GM23338 (cell line): ENCODE results near the gene ZMYM4. TPM values are rescaled to one million over a fixed set of nuclear protein-coding genes. Genes with fewer than 3 reads are reported as not detected.

ENCODE experiments used
- ATAC-seq: fragments of 200-7000 bp; cut with Tn5 transposase; 3 replicates; pipeline ENCODE4 v1.9.1; 2020
- DNase-seq: peaks from one replicate; pipeline ENCODE4 v3.0.0-alpha.2; 2015; ENCODE audit warnings: low spot score
- H2AFZ ChIP-seq: fragments of 200-600 bp; sonication (generic); 2 replicates; pipeline ENCODE4 v1.8.0; 2016; ENCODE audit warnings: antibody characterized with exemption, mild to moderate bottlenecking, moderate library complexity
- H3F3A ChIP-seq: fragments of 200-600 bp; sonication (generic); replicated peaks from 2 replicates; pipeline ENCODE4 v1.8.0; 2017; ENCODE audit warnings: antibody characterized with exemption, mixed run types, low read depth
- H3K27ac ChIP-seq: fragments of 200-600 bp; sonication (generic); 2 replicates; pipeline ENCODE4 v1.6.1; 2016; ENCODE audit warnings: low read depth
- H3K27me3 ChIP-seq: fragments of 200-600 bp; sonication (generic); 2 replicates; pipeline ENCODE4 v1.8.0; 2016; ENCODE audit warnings: mild to moderate bottlenecking, mixed run types, moderate library complexity; ENCODE audit not compliant: insufficient read depth
- H3K36me3 ChIP-seq: fragments of 200-600 bp; sonication (generic); 2 replicates; pipeline ENCODE4 v1.8.0; 2016; ENCODE audit warnings: mild to moderate bottlenecking; ENCODE audit not compliant: insufficient read depth
- H3K4me1 ChIP-seq: fragments of 200-600 bp; sonication (generic); 2 replicates; pipeline ENCODE4 v1.8.0; 2016; ENCODE audit warnings: mild to moderate bottlenecking, moderate library complexity; ENCODE audit not compliant: insufficient read depth
- H3K4me2 ChIP-seq: fragments of 200-600 bp; sonication (generic); 2 replicates; pipeline ENCODE4 v1.7.1; 2017; ENCODE audit warnings: mixed run types
- H3K4me3 ChIP-seq: fragments of 200-600 bp; sonication (generic); 2 replicates; pipeline ENCODE4 v1.6.1; 2016; ENCODE audit warnings: mixed run types
- H3K79me2 ChIP-seq: fragments of 200-600 bp; sonication (generic); replicated peaks from 2 replicates; pipeline ENCODE4 v1.8.0; 2017; ENCODE audit warnings: mild to moderate bottlenecking; ENCODE audit not compliant: insufficient read depth
- H3K9me2 ChIP-seq: fragments of 200-600 bp; sonication (generic); 2 replicates; pipeline ENCODE4 v1.8.0; 2017; ENCODE audit not compliant: insufficient read depth
- H4K20me1 ChIP-seq: fragments of 200-600 bp; sonication (generic); replicated peaks from 2 replicates; pipeline ENCODE4 v1.8.0; 2017; ENCODE audit warnings: mild to moderate bottlenecking; ENCODE audit not compliant: insufficient read depth
- H3K27ac Mint-ChIP-seq: 2 replicates; pipeline ENCODE4 v1.8.0; 2020; ENCODE audit warnings: inconsistent platforms, mild to moderate bottlenecking, moderate library complexity, mixed read lengths
- H3K27me3 Mint-ChIP-seq: 3 replicates; pipeline ENCODE4 v1.8.0; 2022; ENCODE audit warnings: low read depth, mild to moderate bottlenecking, moderate library complexity, mixed read lengths, inconsistent platforms; ENCODE audit not compliant: insufficient read depth, poor library complexity
- H3K36me3 Mint-ChIP-seq: 3 replicates; pipeline ENCODE4 v1.8.0; 2021; ENCODE audit warnings: low read depth, mild to moderate bottlenecking, inconsistent platforms, moderate library complexity, mixed read lengths
- H3K4me1 Mint-ChIP-seq: 3 replicates; pipeline ENCODE4 v1.8.0; 2020; ENCODE audit warnings: mild to moderate bottlenecking, inconsistent platforms, mixed read lengths
- H3K4me3 Mint-ChIP-seq: 3 replicates; pipeline ENCODE4 v1.8.0; 2021; ENCODE audit warnings: moderate library complexity, mild to moderate bottlenecking, inconsistent platforms, mixed read lengths
- H3K9me3 Mint-ChIP-seq: 3 replicates; pipeline ENCODE4 v1.8.0; 2020; ENCODE audit warnings: moderate library complexity, mild to moderate bottlenecking, inconsistent platforms, mixed read lengths
- EZH2phosphoT487 ChIP-seq: fragments of 200-600 bp; sonication (generic); IDR thresholded peaks from one replicate; pipeline ENCODE4 v1.8.1; 2018; ENCODE audit warnings: antibody characterized with exemption; ENCODE audit not compliant: unreplicated experiment
- NANOG ChIP-seq: IDR thresholded peaks from 2 replicates; pipeline ENCODE4 v1.6.1; 2016; ENCODE audit warnings: antibody characterized with exemption, borderline replicate concordance
- polyA plus RNA-seq: library from polyadenylated mRNA; unstranded; fragments of >200 nt; fragmentation: Nextera tagmentation; extraction: Ambion mirVana; gene quantifications from 2 replicates; pipeline ENCODE4 v1.2.1, GENCODE V29; 2016
- total RNA-seq: library from RNA; depleted of rRNA; stranded (reverse); fragments of >200 nt; shearing (Covaris generic); gene quantifications from 2 replicates; pipeline ENCODE4 v1.2.3, GENCODE V29; 2014
- TF ChIP-seq, protein P1 (sequence below): fragments of 250-450 bp; sonication (Bioruptor Pico); IDR thresholded peaks from 2 replicates; pipeline ENCODE4 v1.5.0; 2020; ENCODE audit warnings: mild to moderate bottlenecking, moderate library complexity

ZMYM4 gene
- total and polyA plus RNA-seq, 2 experiments from 2014 or later = 65.4 to 68.5 TPM

DNA sequence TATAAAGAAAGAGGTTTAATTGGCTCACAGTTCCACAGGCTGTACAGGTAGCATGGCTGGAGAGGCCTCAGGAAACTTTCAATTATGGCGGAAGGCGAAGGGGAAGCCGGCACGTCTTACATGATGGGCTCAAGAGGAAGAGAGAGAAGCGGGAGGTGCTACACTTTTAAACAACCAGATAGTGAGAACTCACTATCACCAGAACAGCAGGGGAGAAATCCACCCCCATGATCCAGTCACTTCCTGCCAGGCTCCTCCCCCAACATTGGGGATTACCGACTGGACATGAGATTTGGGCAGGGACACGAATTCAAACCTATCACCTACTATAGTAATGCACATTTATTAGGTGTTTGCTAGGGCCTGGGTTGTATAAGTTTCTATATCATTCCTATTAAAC, 117.8 kb downstream of the ZMYM4 start:
- Histone ChIP-seq H3K4me2 (no peak overlapping the region), H3K27ac (peak overlapping the region; percentile 47), H2AFZ (no peak overlapping the region), H3K27me3 (no peaks in the 10 kb centered on the region), H3K36me3 (peaks cover 11% of the 10 kb centered on the region; the same call in 1 of the 2 replicates), H3F3A (no peaks in the 10 kb centered on the region), H3K79me2 (0 out of 2 replicates have a peak, but pooled peaks cover 6% of the 10 kb centered on the region), H3K4me3 (no peak overlapping the region), H3K9me2 (no peaks in the 10 kb centered on the region), H4K20me1 (no peaks in the 10 kb centered on the region), H3K4me1 (peaks cover 23% of the 10 kb centered on the region)
- no peak for TF ChIP-seq NANOG
- TF ChIP-seq, protein P1, sequence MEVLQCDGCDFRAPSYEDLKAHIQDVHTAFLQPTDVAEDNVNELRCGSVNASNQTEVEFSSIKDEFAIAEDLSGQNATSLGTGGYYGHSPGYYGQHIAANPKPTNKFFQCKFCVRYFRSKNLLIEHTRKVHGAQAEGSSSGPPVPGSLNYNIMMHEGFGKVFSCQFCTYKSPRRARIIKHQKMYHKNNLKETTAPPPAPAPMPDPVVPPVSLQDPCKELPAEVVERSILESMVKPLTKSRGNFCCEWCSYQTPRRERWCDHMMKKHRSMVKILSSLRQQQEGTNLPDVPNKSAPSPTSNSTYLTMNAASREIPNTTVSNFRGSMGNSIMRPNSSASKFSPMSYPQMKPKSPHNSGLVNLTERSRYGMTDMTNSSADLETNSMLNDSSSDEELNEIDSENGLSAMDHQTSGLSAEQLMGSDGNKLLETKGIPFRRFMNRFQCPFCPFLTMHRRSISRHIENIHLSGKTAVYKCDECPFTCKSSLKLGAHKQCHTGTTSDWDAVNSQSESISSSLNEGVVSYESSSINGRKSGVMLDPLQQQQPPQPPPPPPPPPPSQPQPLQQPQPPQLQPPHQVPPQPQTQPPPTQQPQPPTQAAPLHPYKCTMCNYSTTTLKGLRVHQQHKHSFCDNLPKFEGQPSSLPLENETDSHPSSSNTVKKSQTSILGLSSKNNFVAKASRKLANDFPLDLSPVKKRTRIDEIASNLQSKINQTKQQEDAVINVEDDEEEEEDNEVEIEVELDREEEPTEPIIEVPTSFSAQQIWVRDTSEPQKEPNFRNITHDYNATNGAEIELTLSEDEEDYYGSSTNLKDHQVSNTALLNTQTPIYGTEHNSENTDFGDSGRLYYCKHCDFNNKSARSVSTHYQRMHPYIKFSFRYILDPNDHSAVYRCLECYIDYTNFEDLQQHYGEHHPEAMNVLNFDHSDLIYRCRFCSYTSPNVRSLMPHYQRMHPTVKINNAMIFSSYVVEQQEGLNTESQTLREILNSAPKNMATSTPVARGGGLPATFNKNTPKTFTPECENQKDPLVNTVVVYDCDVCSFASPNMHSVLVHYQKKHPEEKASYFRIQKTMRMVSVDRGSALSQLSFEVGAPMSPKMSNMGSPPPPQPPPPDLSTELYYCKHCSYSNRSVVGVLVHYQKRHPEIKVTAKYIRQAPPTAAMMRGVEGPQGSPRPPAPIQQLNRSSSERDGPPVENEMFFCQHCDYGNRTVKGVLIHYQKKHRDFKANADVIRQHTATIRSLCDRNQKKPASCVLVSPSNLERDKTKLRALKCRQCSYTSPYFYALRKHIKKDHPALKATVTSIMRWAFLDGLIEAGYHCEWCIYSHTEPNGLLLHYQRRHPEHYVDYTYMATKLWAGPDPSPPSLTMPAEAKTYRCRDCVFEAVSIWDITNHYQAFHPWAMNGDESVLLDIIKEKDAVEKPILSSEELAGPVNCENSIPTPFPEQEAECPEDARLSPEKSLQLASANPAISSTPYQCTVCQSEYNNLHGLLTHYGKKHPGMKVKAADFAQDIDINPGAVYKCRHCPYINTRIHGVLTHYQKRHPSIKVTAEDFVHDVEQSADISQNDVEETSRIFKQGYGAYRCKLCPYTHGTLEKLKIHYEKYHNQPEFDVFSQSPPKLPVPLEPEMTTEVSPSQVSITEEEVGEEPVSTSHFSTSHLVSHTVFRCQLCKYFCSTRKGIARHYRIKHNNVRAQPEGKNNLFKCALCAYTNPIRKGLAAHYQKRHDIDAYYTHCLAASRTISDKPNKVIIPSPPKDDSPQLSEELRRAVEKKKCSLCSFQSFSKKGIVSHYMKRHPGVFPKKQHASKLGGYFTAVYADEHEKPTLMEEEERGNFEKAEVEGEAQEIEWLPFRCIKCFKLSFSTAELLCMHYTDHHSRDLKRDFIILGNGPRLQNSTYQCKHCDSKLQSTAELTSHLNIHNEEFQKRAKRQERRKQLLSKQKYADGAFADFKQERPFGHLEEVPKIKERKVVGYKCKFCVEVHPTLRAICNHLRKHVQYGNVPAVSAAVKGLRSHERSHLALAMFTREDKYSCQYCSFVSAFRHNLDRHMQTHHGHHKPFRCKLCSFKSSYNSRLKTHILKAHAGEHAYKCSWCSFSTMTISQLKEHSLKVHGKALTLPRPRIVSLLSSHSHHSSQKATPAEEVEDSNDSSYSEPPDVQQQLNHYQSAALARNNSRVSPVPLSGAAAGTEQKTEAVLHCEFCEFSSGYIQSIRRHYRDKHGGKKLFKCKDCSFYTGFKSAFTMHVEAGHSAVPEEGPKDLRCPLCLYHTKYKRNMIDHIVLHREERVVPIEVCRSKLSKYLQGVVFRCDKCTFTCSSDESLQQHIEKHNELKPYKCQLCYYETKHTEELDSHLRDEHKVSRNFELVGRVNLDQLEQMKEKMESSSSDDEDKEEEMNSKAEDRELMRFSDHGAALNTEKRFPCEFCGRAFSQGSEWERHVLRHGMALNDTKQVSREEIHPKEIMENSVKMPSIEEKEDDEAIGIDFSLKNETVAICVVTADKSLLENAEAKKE (CRISPR knock-in tag) = no peak
- Mint-ChIP-seq H3K4me1 (peaks cover 26% of the 10 kb centered on the region), H3K27ac (0 out of 2 replicates have a peak overlapping the region, but pooled peaks have one; percentile 76), H3K4me3 (no peak overlapping the region; the same call in 2 of the 3 replicates), H3K27me3 (peaks cover 13% of the 10 kb centered on the region), H3K36me3 (peaks cover 39% of the 10 kb centered on the region), H3K9me3 (peaks cover 3% of the 10 kb centered on the region; the same call in 1 of the 3 replicates)
- DNase-seq (peak; percentile 34), ATAC-seq (no peak)

DNA sequence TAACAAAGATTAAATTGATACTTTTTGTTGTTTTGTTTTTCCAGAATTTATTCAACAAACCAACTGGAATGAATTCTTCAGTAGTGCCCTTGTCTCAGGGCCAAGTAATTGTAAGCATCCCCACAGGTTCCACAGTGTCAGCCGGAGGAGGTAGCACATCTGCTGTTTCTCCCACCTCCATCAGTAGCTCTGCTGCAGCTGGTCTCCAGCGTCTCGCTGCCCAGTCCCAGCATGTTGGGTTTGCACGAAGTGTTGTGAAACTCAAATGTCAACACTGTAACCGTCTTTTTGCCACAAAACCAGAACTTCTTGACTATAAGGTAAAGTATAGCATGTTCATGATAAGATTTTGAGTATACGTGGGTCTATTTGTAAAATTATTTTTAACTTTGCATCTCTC, 118.5 kb downstream of the ZMYM4 start:
- H3K27me3 ChIP-seq = no peaks in the 10 kb centered on the region
- H3K9me3 Mint-ChIP-seq = peaks cover 3% of the 10 kb centered on the region; the same call in 1 of the 3 replicates
- H3K27ac ChIP-seq = peak overlapping the region; percentile 37; the same call in 1 of the 2 replicates
- peaks cover 39% of the 10 kb centered on the region for H3K36me3 Mint-ChIP-seq
- no peaks in the 10 kb centered on the region for H3K9me2 ChIP-seq
- no peak overlapping the region for H3K4me2 ChIP-seq
- H3K4me1 ChIP-seq = peaks cover 30% of the 10 kb centered on the region
- H3K27me3 Mint-ChIP-seq = peaks cover 13% of the 10 kb centered on the region
- 0 out of 2 replicates have a peak, but pooled peaks cover 6% of the 10 kb centered on the region for H3K79me2 ChIP-seq
- no peaks in the 10 kb centered on the region for H3F3A ChIP-seq
- no peak for ATAC-seq
- H4K20me1 ChIP-seq = no peaks in the 10 kb centered on the region
- H3K4me1 Mint-ChIP-seq = peaks cover 28% of the 10 kb centered on the region
- DNase-seq = no peak
- H3K27ac Mint-ChIP-seq = no peak overlapping the region
- peaks cover 7% of the 10 kb centered on the region; the same call in 1 of the 2 replicates for H3K36me3 ChIP-seq
- H2AFZ ChIP-seq = no peak overlapping the region
- H3K4me3 ChIP-seq = no peak overlapping the region
- no peak overlapping the region for H3K4me3 Mint-ChIP-seq
- no peak for TF ChIP-seq EZH2phosphoT487
- TF ChIP-seq, protein P1 (CRISPR knock-in tag) = no peak
